H7 (cell line): ENCODE data around the gene PRKN. TPM values are rescaled to one million over a fixed set of nuclear protein-coding genes. Genes with fewer than 3 reads are reported as not detected.

Experiments
- DNase-seq: peaks from one replicate; pipeline ENCODE4 v3.0.0; 2012
- H3K27me3 ChIP-seq: 2 replicates; pipeline ENCODE4 v1.6.0; 2011; ENCODE audit warnings: mild to moderate bottlenecking, low read length; ENCODE audit not compliant: control insufficient read depth, insufficient read depth
- H3K36me3 ChIP-seq: replicated peaks from 2 replicates; pipeline ENCODE4 v1.5.1; 2011; ENCODE audit warnings: low read length; ENCODE audit not compliant: control insufficient read depth, insufficient read depth
- H3K4me3 ChIP-seq: 2 replicates; pipeline ENCODE4 v1.5.1; 2011; ENCODE audit warnings: low read depth, mild to moderate bottlenecking, control low read depth, low read length, moderate library complexity; ENCODE audit not compliant: insufficient read depth
- total RNA-seq: library from RNA; depleted of rRNA; stranded (reverse); fragments of >200 nt; shearing (Covaris generic); gene quantifications from 2 replicates; pipeline ENCODE4 v1.2.3, GENCODE V29; 2014

The PRKN gene
- total RNA-seq, 1 experiment from 2014 or later = 0.90 TPM

DNA sequence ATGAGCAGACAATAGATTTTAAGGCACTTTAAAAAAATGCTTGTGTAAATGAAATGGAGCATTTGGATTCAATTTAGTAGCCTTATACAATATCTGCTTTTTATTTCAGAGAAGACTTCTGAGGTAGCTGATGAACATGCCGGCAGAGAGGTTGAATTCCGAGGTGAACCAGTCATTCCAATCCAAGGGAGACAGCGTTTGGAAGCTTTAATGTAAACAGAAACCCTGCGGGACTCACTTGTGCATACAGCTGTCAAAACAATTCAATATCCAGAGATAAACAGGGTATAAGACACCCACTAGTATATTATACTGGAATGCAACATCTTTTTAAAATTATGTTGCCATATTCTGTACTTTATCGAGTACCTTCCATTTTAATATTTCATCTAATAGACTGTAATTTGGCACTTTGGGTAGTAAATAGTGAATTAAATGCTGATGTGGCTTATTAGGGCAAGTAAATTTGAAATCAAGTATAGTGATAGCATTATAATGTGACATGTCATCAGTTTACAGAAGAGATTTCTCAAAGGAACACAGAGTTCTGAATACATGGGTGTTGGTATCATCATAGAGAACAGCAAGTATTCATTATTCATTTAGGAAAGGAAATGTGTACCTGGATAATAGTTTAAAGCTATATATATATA lies 347.7 kb downstream of the PRKN start:
- no peak overlapping the region for H3K4me3 ChIP-seq
- H3K36me3 ChIP-seq = no peaks in the 10 kb centered on the region
- no peak for DNase-seq
- H3K27me3 ChIP-seq = no peaks in the 10 kb centered on the region

DNA sequence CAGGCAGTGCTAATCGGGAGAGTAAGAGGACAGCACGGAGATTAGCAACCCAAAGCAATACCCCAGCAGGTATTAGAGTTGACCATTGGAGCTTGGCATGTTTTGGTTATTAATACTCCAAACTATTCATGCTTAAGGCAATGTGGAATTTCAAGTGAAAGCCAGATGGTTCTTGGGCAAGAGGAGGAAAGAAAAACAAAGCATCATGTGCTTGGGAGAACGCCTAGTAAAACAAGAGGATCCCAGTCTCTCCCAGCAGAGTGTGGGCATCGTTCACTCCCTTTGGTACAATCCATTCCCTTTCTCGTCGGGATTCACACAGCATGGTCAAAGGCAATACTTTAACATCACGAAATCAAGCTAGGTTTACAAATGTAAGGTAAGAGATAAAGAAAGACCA lies 349.8 kb downstream of the PRKN start:
- Histone ChIP-seq H3K36me3 (no peaks in the 10 kb centered on the region), H3K4me3 (no peak overlapping the region), H3K27me3 (no peaks in the 10 kb centered on the region)
- DNase-seq = no peak

DNA sequence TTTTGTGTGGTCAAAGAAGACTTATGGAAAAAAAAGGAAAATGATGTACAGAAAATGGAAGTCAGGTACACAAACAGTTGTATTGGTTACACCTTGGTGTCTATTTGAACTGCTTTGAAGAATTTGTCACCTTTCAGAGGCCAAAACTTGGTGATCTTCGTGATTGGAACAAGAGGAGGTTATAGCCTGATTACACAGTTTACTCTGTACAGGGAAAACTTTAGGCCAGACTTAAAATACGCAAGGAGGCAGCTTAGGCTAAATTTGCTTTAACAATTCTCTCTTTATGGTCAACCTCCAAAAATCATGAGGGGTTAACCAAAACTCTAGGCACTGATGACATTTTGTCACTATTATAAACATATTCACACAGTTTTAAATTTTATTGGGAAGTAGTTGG lies 353.7 kb downstream of the PRKN start:
- no peak overlapping the region for H3K4me3 ChIP-seq
- no peak for DNase-seq
- no peaks in the 10 kb centered on the region for H3K36me3 ChIP-seq
- no peaks in the 10 kb centered on the region for H3K27me3 ChIP-seq

DNA sequence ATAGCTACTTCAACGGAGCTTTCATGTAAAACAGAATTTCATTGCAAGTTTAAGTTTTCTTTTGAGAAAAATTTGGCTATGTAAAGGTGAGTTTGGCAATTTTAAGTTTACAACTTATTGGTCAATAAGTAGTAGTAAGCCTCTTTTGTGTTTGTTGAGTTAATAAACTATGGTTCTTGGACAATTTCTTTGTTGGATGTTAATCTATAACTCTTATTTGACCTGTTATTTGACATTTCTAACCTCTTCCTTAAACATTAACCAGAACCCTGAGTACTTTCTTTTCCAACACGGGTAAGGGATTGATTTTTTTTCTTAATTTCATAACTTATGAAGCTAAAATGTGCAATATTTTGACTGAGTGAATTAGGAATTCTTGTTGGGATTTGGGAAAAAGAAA lies 354.4 kb downstream of the PRKN start:
- no peak for DNase-seq
- Histone ChIP-seq H3K36me3 (no peaks in the 10 kb centered on the region), H3K27me3 (no peaks in the 10 kb centered on the region), H3K4me3 (no peak overlapping the region)

DNA sequence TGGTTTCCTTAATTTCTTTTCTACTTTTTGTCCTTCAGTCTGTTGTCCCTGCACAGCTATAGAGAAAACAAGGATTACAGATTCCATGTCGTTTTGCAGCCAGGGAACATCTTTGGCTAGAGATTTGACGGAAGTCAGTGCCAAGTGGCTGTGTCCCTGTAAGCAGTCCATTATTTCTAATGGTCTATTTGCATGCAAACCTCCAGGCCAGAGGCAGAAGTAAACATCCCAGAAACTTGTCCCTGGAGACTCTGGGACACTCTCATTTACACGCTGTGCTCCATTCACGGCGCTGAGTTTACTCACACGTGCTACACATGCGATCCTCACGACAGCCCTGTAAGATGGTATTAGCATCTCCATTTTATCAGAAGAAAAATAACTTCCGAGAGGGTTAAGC lies 355.5 kb downstream of the PRKN start:
- DNase-seq = no peak
- Histone ChIP-seq H3K27me3 (no peaks in the 10 kb centered on the region), H3K4me3 (no peak overlapping the region), H3K36me3 (no peaks in the 10 kb centered on the region)

DNA sequence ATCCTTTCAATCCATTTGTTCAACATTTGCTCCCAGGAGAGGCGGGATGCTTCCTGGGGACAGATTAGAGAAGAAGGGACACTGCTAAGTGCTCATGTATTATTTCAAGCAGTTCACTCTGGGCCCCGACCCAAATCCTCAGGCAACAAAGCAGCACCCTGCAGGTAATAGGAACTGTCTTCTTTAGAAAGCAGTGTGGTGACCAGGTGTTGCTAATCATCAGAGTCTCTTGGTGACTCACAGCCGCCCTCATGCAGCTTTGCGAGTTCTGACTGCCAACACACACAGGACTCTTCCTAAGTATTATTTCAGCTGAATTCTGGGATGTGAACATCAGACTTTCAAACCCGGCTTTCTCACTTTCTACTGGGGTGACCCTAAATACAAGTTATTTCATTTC lies 356.4 kb downstream of the PRKN start:
- Histone ChIP-seq H3K27me3 (no peaks in the 10 kb centered on the region), H3K36me3 (no peaks in the 10 kb centered on the region), H3K4me3 (no peak overlapping the region)
- DNase-seq = no peak

DNA sequence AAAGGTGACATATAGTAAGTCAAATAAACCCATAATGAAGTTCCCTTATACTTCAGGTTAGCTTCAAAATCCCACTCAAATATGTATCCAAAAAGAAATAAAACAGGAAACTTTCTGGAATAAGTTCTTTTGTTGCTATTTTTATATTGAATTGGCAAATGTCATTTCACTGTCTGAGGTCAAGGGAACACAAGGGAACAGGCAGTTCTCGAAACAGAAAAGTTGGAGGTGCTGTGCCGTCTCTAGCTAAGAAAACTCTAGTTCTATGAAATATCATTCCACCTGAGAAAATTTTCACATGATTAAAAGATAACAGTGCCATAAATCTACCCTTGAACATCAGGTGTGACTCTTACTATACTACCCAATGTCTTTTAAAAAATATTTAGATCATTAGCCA lies 358.5 kb downstream of the PRKN start:
- no peak overlapping the region for H3K4me3 ChIP-seq
- no peak for DNase-seq
- H3K27me3 ChIP-seq = no peaks in the 10 kb centered on the region
- H3K36me3 ChIP-seq = no peaks in the 10 kb centered on the region

DNA sequence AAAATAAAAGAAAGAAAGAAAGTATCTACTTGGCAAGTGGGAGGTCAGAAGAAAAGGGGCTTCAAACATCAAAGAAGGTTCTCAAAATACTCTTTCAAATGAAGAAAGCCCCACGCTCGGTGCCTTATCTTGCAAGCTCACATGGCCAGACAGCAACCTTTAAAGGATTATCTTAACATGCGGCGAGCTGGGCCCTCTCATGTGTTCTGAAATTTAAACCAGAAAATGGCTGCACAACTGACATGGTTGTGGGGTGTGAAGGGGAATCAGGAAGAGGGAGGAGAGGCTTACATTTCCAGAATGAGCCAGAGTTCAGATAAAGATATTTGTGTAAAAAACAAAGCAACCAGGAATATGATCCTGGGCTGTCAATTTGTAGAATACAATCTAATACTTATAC lies 363.1 kb downstream of the PRKN start:
- Histone ChIP-seq H3K4me3 (no peak overlapping the region), H3K36me3 (no peaks in the 10 kb centered on the region), H3K27me3 (no peaks in the 10 kb centered on the region)
- no peak for DNase-seq

DNA sequence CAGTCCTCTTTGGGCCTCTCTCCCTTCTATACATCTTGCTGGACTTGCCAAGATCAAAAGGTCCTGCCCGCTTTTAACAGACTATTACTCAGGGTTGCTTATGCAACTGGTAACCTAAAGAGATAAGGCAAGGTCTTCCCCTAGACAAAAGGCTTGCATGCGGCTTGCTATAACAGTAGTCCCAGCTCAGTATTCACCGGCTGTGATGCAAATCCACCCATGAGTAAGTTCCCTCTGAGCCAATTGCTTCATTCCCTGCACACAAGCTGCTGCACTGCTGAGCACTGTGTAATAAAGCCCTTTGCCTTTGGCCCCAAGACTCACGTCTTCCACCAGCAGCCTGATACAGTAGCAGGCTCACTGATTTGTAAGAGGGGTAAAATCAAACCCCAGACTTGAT lies 363.8 kb downstream of the PRKN start:
- no peak for DNase-seq
- Histone ChIP-seq H3K4me3 (no peak overlapping the region), H3K27me3 (no peaks in the 10 kb centered on the region), H3K36me3 (no peaks in the 10 kb centered on the region)

DNA sequence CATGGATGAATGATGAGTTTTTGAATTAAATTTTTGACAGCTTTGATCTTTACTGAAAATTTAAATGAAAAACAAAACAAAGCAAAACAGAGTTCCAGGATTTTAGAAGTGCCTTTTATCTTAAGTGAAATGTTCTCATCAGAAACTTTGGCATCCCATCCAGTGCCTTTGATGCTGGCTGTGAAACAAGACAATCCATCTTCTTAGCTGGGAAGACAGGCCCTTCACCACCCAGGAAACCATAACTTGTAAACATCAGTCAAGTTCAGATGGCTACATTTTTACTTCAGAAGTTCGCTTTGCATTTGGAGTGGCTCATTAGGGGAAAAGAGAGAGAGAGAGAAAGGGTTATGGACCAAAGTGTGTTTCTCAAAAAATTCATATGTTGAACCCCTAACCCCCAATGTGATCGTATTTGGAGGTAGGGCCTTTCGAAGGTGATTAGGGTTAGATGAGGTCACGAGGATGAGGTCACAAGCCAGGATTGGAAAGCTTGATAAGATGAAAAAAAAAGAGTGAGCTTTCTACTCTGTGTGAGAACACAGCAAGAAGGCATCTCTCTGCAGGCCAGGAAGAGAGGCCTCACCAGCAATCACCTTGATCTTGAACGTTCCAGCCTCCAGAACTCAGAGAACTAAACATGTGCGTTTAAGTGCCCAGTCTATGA lies 366.5 kb downstream of the PRKN start:
- H3K36me3 ChIP-seq = no peaks in the 10 kb centered on the region
- DNase-seq = no peak
- no peak overlapping the region for H3K4me3 ChIP-seq
- H3K27me3 ChIP-seq = no peaks in the 10 kb centered on the region

DNA sequence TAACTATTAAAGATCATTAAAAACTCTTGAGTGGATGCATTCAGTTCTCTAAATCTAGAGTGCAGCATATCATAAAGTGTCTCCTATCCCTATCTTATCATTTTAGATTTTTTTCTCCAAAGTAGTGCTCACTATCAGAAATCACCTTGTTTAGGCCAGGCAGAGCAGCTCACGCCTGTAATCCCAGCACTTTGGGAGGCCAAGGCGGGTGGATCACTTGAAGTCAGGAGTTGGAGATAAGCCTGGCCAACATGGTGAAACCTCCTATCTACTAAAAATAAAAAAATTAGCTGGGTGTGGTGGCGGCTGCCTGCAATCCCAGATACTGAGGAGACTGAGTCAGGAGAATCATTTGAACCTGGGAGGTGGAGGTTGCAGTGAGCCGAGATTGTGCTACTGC lies 368.9 kb downstream of the PRKN start:
- DNase-seq = no peak
- Histone ChIP-seq H3K36me3 (no peaks in the 10 kb centered on the region), H3K27me3 (no peaks in the 10 kb centered on the region), H3K4me3 (no peak overlapping the region)

DNA sequence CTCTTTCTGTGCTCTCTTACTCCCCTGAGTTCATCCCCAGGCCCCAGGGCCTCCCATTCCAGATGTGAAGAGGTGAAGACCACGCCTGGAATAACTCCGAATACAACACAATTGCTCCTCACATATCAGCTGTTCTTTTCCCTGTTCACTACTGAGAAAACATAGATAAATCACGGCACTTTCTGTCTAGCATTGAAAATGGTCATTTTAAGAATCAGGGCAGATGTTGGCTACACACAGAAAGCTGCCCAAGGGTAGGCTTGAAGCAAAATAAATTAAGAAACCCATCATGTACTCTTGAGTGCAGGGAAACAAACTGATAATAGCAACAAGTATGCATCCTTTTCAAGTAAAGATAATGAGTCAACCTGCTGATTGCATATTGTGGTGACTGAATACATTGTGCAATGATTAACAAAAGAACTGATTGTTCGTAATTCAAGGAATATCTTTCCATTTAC lies 382.5 kb downstream of the PRKN start:
- DNase-seq = no peak
- Histone ChIP-seq H3K36me3 (no peaks in the 10 kb centered on the region), H3K4me3 (no peak overlapping the region), H3K27me3 (no peaks in the 10 kb centered on the region)

DNA sequence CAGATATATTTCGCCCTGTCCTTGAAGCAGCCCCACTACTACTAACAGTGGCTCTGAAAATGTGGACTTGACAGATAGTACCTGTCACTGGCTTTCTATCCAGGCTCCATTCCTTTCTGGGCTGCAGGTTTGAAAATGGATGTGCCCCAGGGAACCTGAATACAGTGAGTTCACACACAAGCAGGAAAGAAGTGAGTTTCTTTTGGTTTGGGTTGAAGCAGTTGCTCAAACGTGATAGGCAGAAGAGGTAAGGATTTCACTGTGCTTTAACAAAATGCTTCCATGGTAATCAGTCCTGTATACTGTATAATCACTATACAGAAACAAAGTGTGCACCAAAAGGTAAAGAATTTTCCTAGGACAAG lies 382.9 kb downstream of the PRKN start:
- DNase-seq = no peak

DNA sequence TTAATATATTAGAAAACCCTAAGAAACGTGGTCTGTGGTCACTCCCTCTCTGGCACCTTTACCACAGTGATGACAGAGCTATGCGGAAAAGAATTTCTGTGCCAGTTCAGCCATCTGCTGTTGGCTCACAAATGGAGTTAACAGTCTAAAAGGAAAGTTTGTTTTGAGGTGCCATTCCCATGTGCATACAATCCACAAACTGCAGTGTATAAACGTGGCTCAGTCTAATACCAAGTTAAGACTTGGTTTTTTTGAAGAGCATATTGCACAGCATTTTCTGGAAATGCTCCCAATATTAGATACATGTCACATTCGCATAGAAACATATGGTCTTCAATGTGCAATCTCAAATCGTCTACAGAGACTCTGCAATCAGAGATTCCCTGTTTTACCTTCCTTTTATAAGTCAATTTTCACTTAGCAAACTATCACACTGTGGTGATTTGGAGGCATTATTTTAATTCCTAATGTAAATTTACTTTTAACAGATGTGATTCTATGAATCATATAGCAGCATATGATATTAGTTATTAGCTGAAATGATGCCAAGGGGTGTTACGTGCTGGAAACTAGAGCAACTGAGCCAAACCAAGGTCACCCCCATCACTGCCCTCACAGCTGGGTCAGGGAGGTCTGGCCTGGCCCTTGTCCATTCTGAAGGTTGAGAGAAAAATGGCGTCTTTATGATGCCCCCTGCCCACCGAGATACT lies 383.5 kb downstream of the PRKN start:
- DNase-seq = no peak
- H3K4me3 ChIP-seq = no peak overlapping the region
- no peaks in the 10 kb centered on the region for H3K27me3 ChIP-seq
- no peaks in the 10 kb centered on the region for H3K36me3 ChIP-seq

More for the DNA sequence above, 382.9 kb downstream of the PRKN start:
- Histone ChIP-seq H3K27me3 (no peaks in the 10 kb centered on the region), H3K36me3 (no peaks in the 10 kb centered on the region), H3K4me3 (no peak overlapping the region)

DNA sequence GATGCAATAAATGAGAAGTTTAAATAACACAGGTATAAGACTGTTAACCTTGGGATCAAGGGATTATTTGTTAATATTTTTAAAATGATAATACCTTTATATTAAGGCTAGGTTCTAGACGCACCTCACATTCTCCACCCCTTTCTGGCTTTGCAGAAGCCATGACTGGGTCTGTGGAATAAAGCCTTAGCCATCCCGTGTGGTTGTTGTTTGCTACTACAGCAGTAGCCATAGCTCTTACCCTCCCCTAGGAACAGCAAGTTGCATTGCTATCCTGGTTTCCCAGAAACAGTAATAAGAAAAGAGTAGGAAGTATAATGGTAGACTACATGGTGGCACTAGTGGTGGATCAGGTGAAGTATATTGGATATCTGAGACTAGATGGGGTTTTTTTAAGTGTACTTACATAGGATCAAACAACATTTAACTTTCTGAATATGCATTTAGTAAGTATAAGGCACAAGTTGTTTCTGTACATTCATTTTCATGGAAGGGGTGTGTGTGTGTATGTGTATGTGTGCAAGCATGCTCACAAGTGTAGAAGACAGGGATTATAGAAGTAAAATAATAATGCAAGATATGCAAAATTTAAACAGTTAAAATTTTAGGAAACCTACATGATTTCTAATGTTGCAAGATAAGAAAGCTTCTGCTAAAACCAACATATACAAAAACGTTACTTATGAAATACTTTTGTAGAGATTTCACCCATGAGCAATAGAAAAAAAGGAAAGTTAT lies 384.2 kb downstream of the PRKN start:
- Histone ChIP-seq H3K36me3 (no peaks in the 10 kb centered on the region), H3K4me3 (no peak overlapping the region), H3K27me3 (no peaks in the 10 kb centered on the region)
- DNase-seq = peak; percentile 41
